Measurements from ENCODE around the gene CDKN2AIPNL.

DNA sequence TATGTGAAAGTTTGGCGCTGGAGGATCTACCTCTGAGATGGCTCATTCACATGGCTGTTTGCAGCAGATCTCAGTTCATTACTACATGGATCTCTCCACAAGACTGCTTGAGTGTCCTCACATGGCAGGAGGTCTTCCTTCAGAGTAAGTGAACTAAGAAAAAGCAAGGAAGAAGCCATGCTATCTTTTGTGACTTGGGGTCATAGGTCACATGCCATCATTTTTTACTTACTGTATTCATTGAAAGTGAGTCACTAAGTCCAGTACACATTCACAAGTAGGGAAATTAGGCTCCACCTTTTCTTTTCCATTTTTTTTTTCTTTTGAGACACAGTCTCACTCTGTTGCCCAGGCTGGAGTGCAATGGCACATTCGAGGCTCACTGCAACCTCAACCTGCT, 8.7 kb upstream of the CDKN2AIPNL start:
- TF ChIP-seq, protein P1, sequence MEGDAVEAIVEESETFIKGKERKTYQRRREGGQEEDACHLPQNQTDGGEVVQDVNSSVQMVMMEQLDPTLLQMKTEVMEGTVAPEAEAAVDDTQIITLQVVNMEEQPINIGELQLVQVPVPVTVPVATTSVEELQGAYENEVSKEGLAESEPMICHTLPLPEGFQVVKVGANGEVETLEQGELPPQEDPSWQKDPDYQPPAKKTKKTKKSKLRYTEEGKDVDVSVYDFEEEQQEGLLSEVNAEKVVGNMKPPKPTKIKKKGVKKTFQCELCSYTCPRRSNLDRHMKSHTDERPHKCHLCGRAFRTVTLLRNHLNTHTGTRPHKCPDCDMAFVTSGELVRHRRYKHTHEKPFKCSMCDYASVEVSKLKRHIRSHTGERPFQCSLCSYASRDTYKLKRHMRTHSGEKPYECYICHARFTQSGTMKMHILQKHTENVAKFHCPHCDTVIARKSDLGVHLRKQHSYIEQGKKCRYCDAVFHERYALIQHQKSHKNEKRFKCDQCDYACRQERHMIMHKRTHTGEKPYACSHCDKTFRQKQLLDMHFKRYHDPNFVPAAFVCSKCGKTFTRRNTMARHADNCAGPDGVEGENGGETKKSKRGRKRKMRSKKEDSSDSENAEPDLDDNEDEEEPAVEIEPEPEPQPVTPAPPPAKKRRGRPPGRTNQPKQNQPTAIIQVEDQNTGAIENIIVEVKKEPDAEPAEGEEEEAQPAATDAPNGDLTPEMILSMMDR (IDR thresholded peaks at IDR 0.05): no peak
- TF ChIP-seq POLR2A (IDR thresholded peaks at IDR 0.05): no peak
